IPS-18c (cell line): Measurements from ENCODE around the gene GIPC1.
"Not testable (repeated sequence)": the region's sequence is repeated elsewhere in the genome, so short reads cannot be mapped to it uniquely, and the experiment has no call there.

ENCODE experiments used
- H3K4me3 ChIP-seq: 2 replicates; pipeline ENCODE4 v1.7.0; 2013; ENCODE audit warnings: low read depth, mild to moderate bottlenecking, low read length, moderate library complexity; ENCODE audit not compliant: insufficient read depth
- H3K9me3 ChIP-seq: one replicate; pipeline ENCODE4 v1.6.1; 2013; ENCODE audit warnings: mild to moderate bottlenecking, low read length, moderate library complexity; ENCODE audit not compliant: control insufficient read depth, insufficient read depth

GIPC1 gene

GRCh38 chr19:14476673-14477401, 19.1 kb downstream of the GIPC1 start:
- Histone ChIP-seq H3K4me3 (no peak overlapping the region), H3K9me3 (no peaks in the 10 kb centered on the region)

- H3K9me3 ChIP-seq = no peaks in the 10 kb centered on the region
- H3K4me3 ChIP-seq = no peak overlapping the region
Measured at GRCh38 chr19:14476327-14476672, 19.6 kb downstream of the GIPC1 start.

GRCh38 chr19:14475251-14476073, 20.5 kb downstream of the GIPC1 start, which contains the start of gene PTGER1:
PTGER1 (minus strand) TSS chr19:14475354; CDS start chr19:14474320, 1,034 bp downstream.
- peak within 1 kb of the TSS; percentile 20; the same call in 1 of the 2 replicates for H3K4me3 ChIP-seq
- no peaks in the 10 kb centered on the region for H3K9me3 ChIP-seq

GRCh38 chr19:14474827-14475226, 21.1 kb downstream of the GIPC1 start:
- Histone ChIP-seq H3K4me3 (peak overlapping the region; percentile 3; the same call in 1 of the 2 replicates), H3K9me3 (no peaks in the 10 kb centered on the region)

GRCh38 chr19:14473978-14474578, 21.8 kb downstream of the GIPC1 start:
- Histone ChIP-seq H3K9me3 (no peaks in the 10 kb centered on the region), H3K4me3 (no peak overlapping the region)

GRCh38 chr19:14473073-14473977, 22.6 kb downstream of the GIPC1 start:
- no peaks in the 10 kb centered on the region for H3K9me3 ChIP-seq
- peak overlapping the region; percentile 52; the same call in 1 of the 2 replicates for H3K4me3 ChIP-seq

- Histone ChIP-seq H3K4me3 (peak overlapping the region; percentile 52), H3K9me3 (no peaks in the 10 kb centered on the region)
Measured at GRCh38 chr19:14472202-14472938, 23.6 kb downstream of the GIPC1 start.

GRCh38 chr19:14471436-14472187, 24.3 kb downstream of the GIPC1 start:
- no peak overlapping the region; the same call in 1 of the 2 replicates for H3K4me3 ChIP-seq

GRCh38 chr19:14470031-14470876, 25.7 kb downstream of the GIPC1 start:
- H3K4me3 ChIP-seq = no peak overlapping the region
- no peaks in the 10 kb centered on the region for H3K9me3 ChIP-seq

More at GRCh38 chr19:14471436-14472187, 24.3 kb downstream of the GIPC1 start:
- no peaks in the 10 kb centered on the region for H3K9me3 ChIP-seq

- Histone ChIP-seq H3K4me3 (no peak overlapping the region), H3K9me3 (no peaks in the 10 kb centered on the region)
Measured at GRCh38 chr19:14467816-14468215, 28.1 kb downstream of the GIPC1 start.

GRCh38 chr19:14467391-14467790, 28.5 kb downstream of the GIPC1 start:
- H3K4me3 ChIP-seq = no peak overlapping the region
- H3K9me3 ChIP-seq = no peaks in the 10 kb centered on the region

GRCh38 chr19:14463747-14464146, 32.2 kb downstream of the GIPC1 start:
- H3K9me3 ChIP-seq = no peaks in the 10 kb centered on the region
- no peak overlapping the region for H3K4me3 ChIP-seq

GRCh38 chr19:14462401-14462800, 33.5 kb downstream of the GIPC1 start:
- H3K4me3 ChIP-seq, H3K9me3 ChIP-seq: not testable (repeated sequence)

- no peaks in the 10 kb centered on the region for H3K9me3 ChIP-seq
- no peak overlapping the region for H3K4me3 ChIP-seq
Measured at GRCh38 chr19:14460935-14461334, 35.0 kb downstream of the GIPC1 start.

GRCh38 chr19:14459703-14460102, 36.2 kb downstream of the GIPC1 start:
- H3K4me3 ChIP-seq = no peak overlapping the region
- no peaks in the 10 kb centered on the region for H3K9me3 ChIP-seq
